ENCODE data around the gene SETD4.

The SETD4 gene

DNA sequence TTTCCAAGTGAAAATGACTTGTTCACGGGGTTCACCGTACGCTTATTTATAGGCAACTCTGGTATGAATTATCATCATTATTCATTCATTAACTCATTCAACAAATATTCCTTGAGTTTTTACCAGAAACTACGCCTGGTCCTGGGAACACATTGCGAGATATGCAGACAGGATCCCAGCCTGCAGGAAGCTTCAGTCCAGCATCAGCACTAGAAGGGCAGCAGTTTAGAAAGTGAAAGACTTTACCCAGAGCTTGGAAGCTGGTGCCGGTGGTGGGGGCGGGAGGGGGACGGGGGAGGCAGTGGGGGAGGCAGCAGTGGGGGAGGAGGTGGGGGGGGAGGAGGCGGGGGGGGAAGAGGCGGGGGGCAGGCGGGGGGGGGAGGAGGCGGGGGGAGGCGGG, 55.9 kb downstream of the SETD4 start:
- no peaks in the 10 kb centered on the region for H3K4me1 ChIP-seq (ENCODE audit: control insufficient read depth, insufficient read depth, low read length)
- H3K9ac ChIP-seq (ENCODE audit: low read length) = no peak overlapping the region
- H3K36me3 ChIP-seq (ENCODE audit: control insufficient read depth, insufficient read depth, low read length) = no peaks in the 10 kb centered on the region
- H3K9me3 ChIP-seq (ENCODE audit: control insufficient read depth, insufficient read depth, low read depth, low read length) = peaks cover 20% of the 10 kb centered on the region
- no peak overlapping the region for H3K27ac ChIP-seq (ENCODE audit: low read depth, low read length)
- no peaks in the 10 kb centered on the region for H3K27me3 ChIP-seq (ENCODE audit: control insufficient read depth, insufficient read depth, low read length)
- no peak overlapping the region for H3K4me3 ChIP-seq (ENCODE audit: low read depth, low read length)

DNA sequence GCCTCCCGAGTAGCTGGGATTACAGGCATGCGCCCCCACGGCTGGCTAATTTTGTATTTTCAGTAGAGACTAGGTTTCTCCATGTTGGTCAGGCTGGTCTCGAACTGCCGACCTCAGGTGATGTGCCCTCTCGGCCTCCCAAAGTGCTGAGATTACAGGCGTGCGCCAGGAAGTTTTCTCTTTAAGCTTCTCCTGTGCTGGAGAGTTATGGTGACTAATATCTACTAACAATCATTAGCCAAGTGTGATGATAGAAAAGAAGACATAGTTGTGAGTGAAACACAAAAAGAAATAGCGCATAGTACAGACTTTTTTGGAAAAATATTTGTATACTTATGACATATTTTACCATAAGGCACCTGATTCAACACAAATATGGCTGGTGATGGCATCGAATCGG, 56.5 kb downstream of the SETD4 start:
- no peak overlapping the region for H3K9ac ChIP-seq (ENCODE audit: low read length)
- H3K9me3 ChIP-seq (ENCODE audit: control insufficient read depth, insufficient read depth, low read depth, low read length) = peaks cover 20% of the 10 kb centered on the region
- H3K4me3 ChIP-seq (ENCODE audit: low read depth, low read length) = no peak overlapping the region
- no peaks in the 10 kb centered on the region for H3K36me3 ChIP-seq (ENCODE audit: control insufficient read depth, insufficient read depth, low read length)
- no peaks in the 10 kb centered on the region for H3K27me3 ChIP-seq (ENCODE audit: control insufficient read depth, insufficient read depth, low read length)
- H3K27ac ChIP-seq (ENCODE audit: low read depth, low read length) = no peak overlapping the region
- H3K4me1 ChIP-seq (ENCODE audit: control insufficient read depth, insufficient read depth, low read length) = no peaks in the 10 kb centered on the region

GRCh38 chr21:35996217-35996616, 64.1 kb downstream of the SETD4 start:
- H3K27me3 ChIP-seq (ENCODE audit: control insufficient read depth, insufficient read depth, low read length) = no peaks in the 10 kb centered on the region
- no peak overlapping the region for H3K4me3 ChIP-seq (ENCODE audit: low read depth, low read length)
- H3K9ac ChIP-seq (ENCODE audit: low read length) = no peak overlapping the region
- H3K27ac ChIP-seq (ENCODE audit: low read depth, low read length) = no peak overlapping the region
- no peaks in the 10 kb centered on the region for H3K4me1 ChIP-seq (ENCODE audit: control insufficient read depth, insufficient read depth, low read length)
- no peaks in the 10 kb centered on the region; the same call in 1 of the 2 replicates for H3K9me3 ChIP-seq (ENCODE audit: control insufficient read depth, insufficient read depth, low read depth, low read length)
- H3K36me3 ChIP-seq (ENCODE audit: control insufficient read depth, insufficient read depth, low read length) = no peaks in the 10 kb centered on the region

- Histone ChIP-seq H3K9ac (ENCODE audit: low read length) (no peak overlapping the region), H3K27me3 (ENCODE audit: control insufficient read depth, insufficient read depth, low read length) (no peaks in the 10 kb centered on the region), H3K27ac (ENCODE audit: low read depth, low read length) (no peak overlapping the region)
These were observed 64.7 kb downstream of the SETD4 start for GRCh38 chr21:35995522-35996088.

GRCh38 chr21:35994613-35995012, 65.7 kb downstream of the SETD4 start:
- H3K36me3 ChIP-seq (ENCODE audit: control insufficient read depth, insufficient read depth, low read length) = no peaks in the 10 kb centered on the region
- H3K27ac ChIP-seq (ENCODE audit: low read depth, low read length) = no peak overlapping the region
- no peaks in the 10 kb centered on the region; the same call in 1 of the 2 replicates for H3K9me3 ChIP-seq (ENCODE audit: control insufficient read depth, insufficient read depth, low read depth, low read length)
- no peak overlapping the region for H3K4me3 ChIP-seq (ENCODE audit: low read depth, low read length)
- no peak overlapping the region for H3K9ac ChIP-seq (ENCODE audit: low read length)
- H3K27me3 ChIP-seq (ENCODE audit: control insufficient read depth, insufficient read depth, low read length) = no peaks in the 10 kb centered on the region
- no peaks in the 10 kb centered on the region for H3K4me1 ChIP-seq (ENCODE audit: control insufficient read depth, insufficient read depth, low read length)

More at GRCh38 chr21:35995522-35996088, 64.7 kb downstream of the SETD4 start:
- H3K36me3 ChIP-seq (ENCODE audit: control insufficient read depth, insufficient read depth, low read length) = no peaks in the 10 kb centered on the region
- no peaks in the 10 kb centered on the region; the same call in 1 of the 2 replicates for H3K9me3 ChIP-seq (ENCODE audit: control insufficient read depth, insufficient read depth, low read depth, low read length)
- no peak overlapping the region for H3K4me3 ChIP-seq (ENCODE audit: low read depth, low read length)
- no peaks in the 10 kb centered on the region for H3K4me1 ChIP-seq (ENCODE audit: control insufficient read depth, insufficient read depth, low read length)

DNA sequence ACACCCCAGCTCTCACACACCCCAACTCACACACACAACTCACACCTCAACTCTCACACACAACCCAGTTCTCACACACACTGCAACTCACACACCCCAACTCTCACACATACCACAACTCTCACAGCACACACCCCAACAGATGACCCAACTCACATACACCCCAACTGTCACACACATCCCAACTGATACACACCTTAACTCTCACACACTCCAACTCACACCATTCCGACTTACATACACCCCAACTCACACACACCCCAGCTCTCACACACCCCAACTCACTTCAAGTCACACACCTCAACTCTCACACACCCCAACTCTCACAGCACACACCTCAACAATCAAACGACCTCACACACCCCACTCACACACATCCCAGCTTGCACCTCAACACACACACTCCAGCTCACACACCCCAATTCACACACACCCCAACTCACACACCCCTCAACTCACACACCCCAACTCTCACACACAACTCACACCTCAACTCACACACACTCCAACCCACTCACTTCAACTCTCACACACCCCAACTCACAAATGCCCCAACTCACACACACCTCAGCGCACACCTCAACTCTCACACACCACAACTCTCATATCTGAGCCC, 66.3 kb downstream of the SETD4 start:
- Histone ChIP-seq H3K4me1 (ENCODE audit: control insufficient read depth, insufficient read depth, low read length) (no peaks in the 10 kb centered on the region), H3K36me3 (ENCODE audit: control insufficient read depth, insufficient read depth, low read length) (no peaks in the 10 kb centered on the region), H3K4me3 (ENCODE audit: low read depth, low read length) (no peak overlapping the region), H3K9ac (ENCODE audit: low read length) (no peak overlapping the region), H3K9me3 (ENCODE audit: control insufficient read depth, insufficient read depth, low read depth, low read length) (no peaks in the 10 kb centered on the region; the same call in 1 of the 2 replicates), H3K27ac (ENCODE audit: low read depth, low read length) (no peak overlapping the region), H3K27me3 (ENCODE audit: control insufficient read depth, insufficient read depth, low read length) (no peaks in the 10 kb centered on the region)

DNA sequence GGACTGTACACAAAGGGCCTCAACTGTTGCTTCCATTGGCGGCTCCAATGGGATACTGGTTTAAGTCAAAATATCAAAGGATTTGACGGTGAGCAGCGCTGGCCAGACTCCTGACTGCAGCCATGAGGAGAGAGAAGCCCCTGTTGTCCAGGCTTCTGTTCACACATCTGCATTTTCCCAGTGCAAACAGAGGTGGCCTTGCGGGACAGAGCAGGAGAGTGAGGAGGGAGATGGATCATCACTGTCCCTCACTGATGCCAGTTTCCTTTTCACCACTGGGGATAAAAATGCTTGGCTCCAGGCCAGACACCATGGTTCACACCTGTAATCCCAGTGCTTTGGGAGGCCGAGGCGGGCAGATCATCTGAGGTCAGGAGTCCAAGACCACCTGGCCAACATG, 69.2 kb downstream of the SETD4 start:
- no peak overlapping the region for H3K9ac ChIP-seq (ENCODE audit: low read length)
- H3K27ac ChIP-seq (ENCODE audit: low read depth, low read length) = no peak overlapping the region

DNA sequence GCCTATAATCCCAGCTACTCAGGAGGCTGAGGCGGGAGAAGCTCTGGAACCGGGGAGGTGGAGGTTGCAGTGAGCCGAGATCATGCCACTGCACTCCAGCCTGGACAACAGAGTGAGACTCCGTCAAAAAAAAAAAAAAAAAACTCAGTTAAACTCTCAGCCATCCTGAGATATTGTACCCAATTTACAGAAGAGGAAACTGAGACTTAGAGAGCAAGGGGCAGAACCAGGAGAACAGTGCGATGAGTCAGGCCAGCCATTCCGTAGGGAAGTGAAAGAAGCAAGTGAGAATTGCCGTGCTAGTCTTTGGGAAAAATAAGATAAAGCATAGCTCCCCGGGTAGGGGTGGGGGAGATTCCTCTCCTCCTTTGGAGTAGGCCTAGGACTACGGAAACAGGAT, 69.7 kb downstream of the SETD4 start:
- no peaks in the 10 kb centered on the region for H3K4me1 ChIP-seq (ENCODE audit: control insufficient read depth, insufficient read depth, low read length)

More for the DNA sequence above, 69.2 kb downstream of the SETD4 start:
- Histone ChIP-seq H3K27me3 (ENCODE audit: control insufficient read depth, insufficient read depth, low read length) (no peaks in the 10 kb centered on the region), H3K36me3 (ENCODE audit: control insufficient read depth, insufficient read depth, low read length) (no peaks in the 10 kb centered on the region), H3K4me1 (ENCODE audit: control insufficient read depth, insufficient read depth, low read length) (no peaks in the 10 kb centered on the region), H3K9me3 (ENCODE audit: control insufficient read depth, insufficient read depth, low read depth, low read length) (no peaks in the 10 kb centered on the region; the same call in 1 of the 2 replicates), H3K4me3 (ENCODE audit: low read depth, low read length) (no peak overlapping the region)

DNA sequence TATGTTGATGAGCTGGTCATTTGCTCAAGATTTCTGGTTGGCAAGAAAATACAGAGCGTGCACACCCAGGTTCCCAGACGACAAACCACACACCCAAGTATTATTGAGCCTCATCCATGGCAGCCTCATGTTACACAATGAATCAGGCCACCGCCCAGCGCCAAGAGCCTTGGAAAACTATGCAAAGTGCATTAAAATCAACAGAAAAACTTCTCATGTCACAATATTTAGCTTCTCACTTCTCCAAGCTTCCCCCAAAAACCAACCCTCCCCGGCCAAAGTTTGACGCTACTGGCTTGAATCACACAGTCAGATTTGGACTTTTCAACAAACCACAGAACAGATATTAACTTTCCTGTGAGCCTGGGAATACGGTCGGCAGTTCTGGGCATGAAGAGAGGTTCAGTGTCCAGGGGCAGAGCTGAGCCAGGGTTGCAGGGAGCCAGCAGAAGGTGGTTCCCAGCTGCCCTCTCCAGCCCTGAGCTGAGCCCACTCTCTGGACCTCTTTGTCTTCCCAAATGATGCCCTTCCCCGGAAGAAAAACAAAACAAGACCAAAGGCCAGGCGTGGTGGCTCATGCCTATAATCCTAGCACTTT, 71.1 kb downstream of the SETD4 start:
- Histone ChIP-seq H3K27me3 (ENCODE audit: control insufficient read depth, insufficient read depth, low read length) (no peaks in the 10 kb centered on the region), H3K4me1 (ENCODE audit: control insufficient read depth, insufficient read depth, low read length) (no peaks in the 10 kb centered on the region), H3K27ac (ENCODE audit: low read depth, low read length) (no peak overlapping the region), H3K9ac (ENCODE audit: low read length) (no peak overlapping the region), H3K4me3 (ENCODE audit: low read depth, low read length) (no peak overlapping the region), H3K9me3 (ENCODE audit: control insufficient read depth, insufficient read depth, low read depth, low read length) (no peaks in the 10 kb centered on the region; the same call in 1 of the 2 replicates), H3K36me3 (ENCODE audit: control insufficient read depth, insufficient read depth, low read length) (no peaks in the 10 kb centered on the region)

More for the DNA sequence above, 69.7 kb downstream of the SETD4 start:
- Histone ChIP-seq H3K9me3 (ENCODE audit: control insufficient read depth, insufficient read depth, low read depth, low read length) (no peaks in the 10 kb centered on the region; the same call in 1 of the 2 replicates), H3K27ac (ENCODE audit: low read depth, low read length) (no peak overlapping the region), H3K36me3 (ENCODE audit: control insufficient read depth, insufficient read depth, low read length) (no peaks in the 10 kb centered on the region), H3K27me3 (ENCODE audit: control insufficient read depth, insufficient read depth, low read length) (no peaks in the 10 kb centered on the region), H3K4me3 (ENCODE audit: low read depth, low read length) (no peak overlapping the region), H3K9ac (ENCODE audit: low read length) (no peak overlapping the region)

- H3K27me3 ChIP-seq (ENCODE audit: control insufficient read depth, insufficient read depth, low read length) = no peaks in the 10 kb centered on the region
- H3K27ac ChIP-seq (ENCODE audit: low read depth, low read length) = no peak overlapping the region
- no peak overlapping the region for H3K9ac ChIP-seq (ENCODE audit: low read length)
- no peaks in the 10 kb centered on the region for H3K9me3 ChIP-seq (ENCODE audit: control insufficient read depth, insufficient read depth, low read depth, low read length)
- H3K36me3 ChIP-seq (ENCODE audit: control insufficient read depth, insufficient read depth, low read length) = no peaks in the 10 kb centered on the region
- no peak overlapping the region for H3K4me3 ChIP-seq (ENCODE audit: low read depth, low read length)
- no peaks in the 10 kb centered on the region for H3K4me1 ChIP-seq (ENCODE audit: control insufficient read depth, insufficient read depth, low read length)
These were observed 71.7 kb downstream of the SETD4 start for GRCh38 chr21:35988416-35989137.

- Histone ChIP-seq H3K36me3 (ENCODE audit: control insufficient read depth, insufficient read depth, low read length) (no peaks in the 10 kb centered on the region), H3K4me1 (ENCODE audit: control insufficient read depth, insufficient read depth, low read length) (no peaks in the 10 kb centered on the region), H3K4me3 (ENCODE audit: low read depth, low read length) (no peak overlapping the region), H3K27me3 (ENCODE audit: control insufficient read depth, insufficient read depth, low read length) (no peaks in the 10 kb centered on the region), H3K9me3 (ENCODE audit: control insufficient read depth, insufficient read depth, low read depth, low read length) (no peaks in the 10 kb centered on the region), H3K27ac (ENCODE audit: low read depth, low read length) (no peak overlapping the region), H3K9ac (ENCODE audit: low read length) (no peak overlapping the region)
These were observed 72.9 kb downstream of the SETD4 start for GRCh38 chr21:35987475-35987874.
